Right lobe of liver (tissue), 6 donors: ENCODE results near the gene FEM1C. TPM values are rescaled to one million over a fixed set of nuclear protein-coding genes. Genes with fewer than 3 reads are reported as not detected.
"Not testable (repeated sequence)": the region's sequence is repeated elsewhere in the genome, so short reads cannot be mapped to it uniquely, and the experiment has no call there.

ENCODE experiments used
- ATAC-seq, 4 donors: fragments of 200-7000 bp; cut with Tn5 transposase; one replicate each; pipeline ENCODE4 v1.9.1; 2020; ENCODE audit warnings: mild to moderate bottlenecking in 4 of 4, moderate library complexity in 4 of 4
- DNase-seq, 3 donors: peaks; one replicate each; pipeline ENCODE4 v3.0.0-alpha.2; 2020
- H3K27ac ChIP-seq, 3 donors: fragments of 200-600 bp; one replicate each; pipeline ENCODE4 v1.8.0; 2022
- H3K27me3 ChIP-seq, 2 donors: fragments of 200-600 bp; one replicate each; pipeline ENCODE4 v1.8.0; 2022
- H3K36me3 ChIP-seq, 4 donors: fragments of 200-600 bp; sonication (generic) in 1 of 4; one replicate each; pipeline versions ENCODE4 v1.5.1 to v1.8.0; 2017 to 2022; ENCODE audit warnings: control low read depth in 1 of 4
- H3K4me1 ChIP-seq, 4 donors: fragments of 200-600 bp; sonication (generic) in 1 of 4; one replicate each; pipeline versions ENCODE4 v1.5.1 to v1.8.0; 2017 to 2022; ENCODE audit warnings: control low read depth in 1 of 4
- H3K4me3 ChIP-seq, 3 donors: fragments of 200-600 bp; one replicate each; pipeline ENCODE4 v1.8.0; 2022
- H3K9me3 ChIP-seq, 4 donors: fragments of 200-600 bp; sonication (generic) in 1 of 4; one replicate each; pipeline versions ENCODE4 v1.5.1 to v1.8.0; 2017 to 2022; ENCODE audit warnings: control low read depth in 1 of 4
- CTCF ChIP-seq, 4 donors: fragments of 200-600 bp in 3 of 4; fragments of 450-650 bp in 1 of 4; IDR thresholded peaks; one replicate each; pipeline versions ENCODE4 v1.5.1 to v1.8.0; 2016 to 2022; ENCODE audit warnings: antibody characterized with exemption in 4 of 4, mild to moderate bottlenecking in 2 of 4
- POLR2A ChIP-seq: fragments of 450-650 bp; IDR thresholded peaks from one replicate; pipeline ENCODE4 v1.6.1; 2017; ENCODE audit warnings: antibody characterized with exemption, mild to moderate bottlenecking
- WGBS: methylation state at CpG from one replicate; pipeline ENCODE4 v1.1.6; 2018; ENCODE audit warnings: low coverage, low lambda C conversion rate; ENCODE audit not compliant: insufficient coverage; ENCODE audit errors: missing lambda C conversion rate; 5-methylcytosine and 5-hydroxymethylcytosine counted together
- intact Hi-C, 2 donors: fragments of 100-400 bp; cut with DNase I; formaldehyde crosslinking; loops; one replicate each; pipeline versions ENCODE4 v1.11.2 to v1.14.1; 2022
- total RNA-seq, 6 experiments: library from RNA; depleted of rRNA in 2 of 6; stranded (reverse); fragments of >200 nt in 2 of 6; fragmentation: NEBNext Ultra II Directional in 3 of 6; extraction: Animal tissue kit (Norgen Biotek cat#: 25700) in 3 of 6; gene quantifications; one replicate each; pipeline versions ENCODE4 v1.1.0 to v1.2.4, GENCODE V29; 2016 to 2023
- donor health status: DM: no; HTN: yes; CAD: no.
- donor health status: DM: no; HTN: no; CAD: no.
- donor health status: DM: no; HTN: no; CAD: no.
- donor health status: DM: no; HTN: yes; CAD: no.
- donor health status: DM: no; HTN: yes; CAD: no.

Gene FEM1C
- total RNA-seq, 6 experiments from 2014 or later = 8.7 to 12.2 (median 11.0) TPM

GRCh38 chr5:115480900-115481299 lies 63.7 kb downstream of the FEM1C start:
- H3K4me3 ChIP-seq = no peak overlapping the region
- intact Hi-C loops = no loop called here
- TF ChIP-seq CTCF (IDR thresholded peaks at IDR 0.05) (no peak), POLR2A (no peak)
- H3K4me1 ChIP-seq = no peaks in the 10 kb centered on the region
- H3K36me3 ChIP-seq = no peaks in the 10 kb centered on the region
- DNase-seq (no peak), ATAC-seq (no peak)
- H3K27me3 ChIP-seq = no peaks in the 10 kb centered on the region
- no peaks in the 10 kb centered on the region for H3K9me3 ChIP-seq
- H3K27ac ChIP-seq = no peak overlapping the region

- DNase-seq = no peak
- H3K27me3 ChIP-seq = no peaks in the 10 kb centered on the region
- H3K27ac ChIP-seq = no peak overlapping the region
- no peaks in the 10 kb centered on the region for H3K36me3 ChIP-seq
- intact Hi-C loops = no loop called here
- H3K4me1 ChIP-seq = no peaks in the 10 kb centered on the region
- WGBS = 58% methylated on average over 2 of the region's 4 CpGs
- no peaks in the 10 kb centered on the region for H3K9me3 ChIP-seq
- no peak for TF ChIP-seq POLR2A
- no peak for TF ChIP-seq CTCF (IDR thresholded peaks at IDR 0.05)
- H3K4me3 ChIP-seq = no peak overlapping the region
- no peak for ATAC-seq
These were observed 64.3 kb downstream of the FEM1C start for GRCh38 chr5:115480271-115480670.

- H3K27me3 ChIP-seq, DNase-seq, ATAC-seq, H3K9me3 ChIP-seq, H3K4me3 ChIP-seq, H3K36me3 ChIP-seq, H3K4me1 ChIP-seq, intact Hi-C loops, H3K27ac ChIP-seq: not testable (repeated sequence)
- WGBS = 31% methylated on average over 2 of the region's 2 CpGs
These were observed 65.3 kb downstream of the FEM1C start for GRCh38 chr5:115479166-115479873.

GRCh38 chr5:115478281-115478680 lies 66.3 kb downstream of the FEM1C start:
- Histone ChIP-seq H3K27me3 (no peaks in the 10 kb centered on the region), H3K36me3 (no peaks in the 10 kb centered on the region), H3K4me3 (no peak overlapping the region), H3K9me3 (no peaks in the 10 kb centered on the region), H3K4me1 (no peaks in the 10 kb centered on the region), H3K27ac (no peak overlapping the region)
- no peak for ATAC-seq
- intact Hi-C loops = no loop called here
- DNase-seq = no peak
- no peak for TF ChIP-seq POLR2A
- TF ChIP-seq CTCF (IDR thresholded peaks at IDR 0.05) = no peak
- WGBS = 58% methylated on average over 2 of the region's 2 CpGs

GRCh38 chr5:115477581-115477980 lies 67.0 kb downstream of the FEM1C start:
- no peak for DNase-seq
- intact Hi-C loops = no loop called here
- Histone ChIP-seq H3K4me1 (no peaks in the 10 kb centered on the region), H3K9me3 (no peaks in the 10 kb centered on the region), H3K4me3 (no peak overlapping the region), H3K36me3 (no peaks in the 10 kb centered on the region), H3K27me3 (no peaks in the 10 kb centered on the region), H3K27ac (no peak overlapping the region)
- no peak for ATAC-seq
- 79% methylated on average over 7 of the region's 7 CpGs for WGBS
- TF ChIP-seq CTCF (IDR thresholded peaks at IDR 0.05) = no peak
